K562 (cell line): ENCODE results near the gene FAAH. TPM values are rescaled to one million over a fixed set of nuclear protein-coding genes. Genes with fewer than 3 reads are reported as not detected.

Source experiments
- ATAC-seq: fragments of 200-7000 bp; cut with Tn5 transposase; 3 replicates; pipeline ENCODE4 v1.9.1; 2020; ENCODE audit warnings: moderate library complexity
- BruUV-seq: library from RNA; stranded (reverse); fragments of 400-500 nt; replicated peaks from 2 replicates; lab custom pipeline; 2021; lab: Mats Ljungman, UMichigan
- CTCF ChIA-PET: fragments of 300-600 bp; formaldehyde crosslinking; extraction: SDS; loops from one replicate; lab custom pipeline; 2021; ENCODE audit warnings: low intra/inter-chr PET ratio; lab: Yijun Ruan, JAX
- POLR2A ChIA-PET: fragments of 300-600, 350-650 bp; sonication (Branson Sonifier 250); formaldehyde crosslinking; extraction: SDS; loops from one replicate; lab custom pipeline; 2021; ENCODE audit warnings: antibody characterized with exemption, inconsistent platforms; lab: Yijun Ruan, JAX
- DNase-seq, 4 experiments: peaks; one replicate each; pipeline versions ENCODE4 v3.0.0 to v3.0.0-alpha.2; 2011 to 2018; ENCODE audit warnings: low spot score in 3 of 4, mixed read lengths in 3 of 4; ENCODE audit errors: extremely low read depth in 1 of 4
- FAIRE-seq: peaks from 2 replicates; lab custom pipeline; 2011; peaks lifted over from hg19 to GRCh38; lab: Jason Lieb, UNC
- H2AFZ ChIP-seq: 2 replicates; pipeline ENCODE4 v1.6.0; 2011; ENCODE audit warnings: low read depth, low read length, control low read depth, inconsistent platforms
- H3K27ac ChIP-seq: fragments of 200-600 bp; 3 replicates; pipeline ENCODE4 v1.8.0; 2011; ENCODE audit warnings: low read depth, mild to moderate bottlenecking, control low read depth, inconsistent platforms, low read length, moderate library complexity, mixed read lengths; ENCODE audit errors: extremely low read depth
- H3K27me3 ChIP-seq, 2 experiments: fragments of 300-600 bp in 1 of 2; 2 replicates in 1 of 2; 3 replicates in 1 of 2; pipeline versions ENCODE4 v1.6.0 to v1.8.0; 2011; ENCODE audit warnings: inconsistent platforms in 2 of 2, low read length in 2 of 2, mild to moderate bottlenecking in 1 of 2, mixed read lengths in 1 of 2, moderate library complexity in 1 of 2; ENCODE audit not compliant: control insufficient read depth in 2 of 2, insufficient read depth in 2 of 2
- H3K36me3 ChIP-seq: fragments of 300-600 bp; 3 replicates; pipeline ENCODE4 v1.8.0; 2011; ENCODE audit warnings: mild to moderate bottlenecking, low read length, inconsistent platforms; ENCODE audit not compliant: control insufficient read depth, insufficient read depth
- H3K4me1 ChIP-seq, 2 experiments: fragments of 200-600 bp in 1 of 2; replicated peaks in 1 of 2; 2 replicates in 1 of 2; 3 replicates in 1 of 2; pipeline versions ENCODE4 v1.5.1 to v1.8.0; 2011; ENCODE audit warnings: inconsistent platforms in 2 of 2, low read length in 2 of 2, mild to moderate bottlenecking in 1 of 2, mixed read lengths in 1 of 2, moderate library complexity in 1 of 2; ENCODE audit not compliant: control insufficient read depth in 2 of 2, insufficient read depth in 2 of 2
- H3K4me2 ChIP-seq: 2 replicates; pipeline ENCODE4 v1.6.1; 2011; ENCODE audit warnings: low read length, control low read depth, inconsistent platforms, mixed read lengths; ENCODE audit not compliant: insufficient read depth
- H3K4me3 ChIP-seq: fragments of 200-600 bp; sonication (generic), shearing (Covaris generic); 2 replicates; pipeline ENCODE4 v1.5.1; 2016; ENCODE audit warnings: control low read depth, inconsistent platforms
- H3K79me2 ChIP-seq: fragments of 200-600 bp; 3 replicates; pipeline ENCODE4 v1.8.0; 2011; ENCODE audit warnings: low read length, inconsistent platforms; ENCODE audit not compliant: control insufficient read depth, insufficient read depth
- H3K9ac ChIP-seq, 2 experiments: 2 replicates each; pipeline versions ENCODE4 v1.6.0 to v1.6.1; 2011; ENCODE audit warnings: low read depth in 2 of 2, low read length in 2 of 2, control low read depth in 1 of 2, inconsistent platforms in 1 of 2, mild to moderate bottlenecking in 1 of 2, mixed read lengths in 1 of 2; ENCODE audit not compliant: insufficient read depth in 1 of 2
- H3K9me1 ChIP-seq: one replicate; pipeline ENCODE4 v1.6.0; 2011; ENCODE audit warnings: inconsistent platforms, mild to moderate bottlenecking, low read length, moderate library complexity; ENCODE audit not compliant: control insufficient read depth, insufficient read depth
- H3K9me3 ChIP-seq: replicated peaks from 2 replicates; pipeline ENCODE4 v1.5.1; 2011; ENCODE audit warnings: low read depth, low read length, inconsistent platforms; ENCODE audit not compliant: control insufficient read depth, insufficient read depth
- H4K20me1 ChIP-seq: replicated peaks from 2 replicates; pipeline ENCODE4 v1.6.1; 2011; ENCODE audit warnings: low read length, inconsistent platforms, mixed read lengths; ENCODE audit not compliant: control insufficient read depth, insufficient read depth
- PHB ChIP-seq: fragments of 250-450 bp; sonication (Bioruptor Pico); IDR thresholded peaks from 2 replicates; pipeline ENCODE4 v1.5.0; 2021
- YY1 ChIP-seq, 3 experiments: IDR thresholded peaks; 2 replicates each; pipeline ENCODE4 v1.6.1; 2011; ENCODE audit warnings: low read length in 2 of 3, mild to moderate bottlenecking in 2 of 3, moderate library complexity in 2 of 3, borderline replicate concordance in 1 of 3, control low read depth in 1 of 3, low read depth in 1 of 3; ENCODE audit not compliant: insufficient read depth in 3 of 3, insufficient replicate concordance in 2 of 3, control insufficient read depth in 1 of 3, insufficient read length in 1 of 3; ENCODE audit errors: extremely low read depth in 1 of 3
- ZNF23 ChIP-seq: fragments of 250-450 bp; sonication (Bioruptor Pico); IDR thresholded peaks from 2 replicates; pipeline ENCODE4 v1.4.0; 2020; ENCODE audit warnings: mild to moderate bottlenecking
- WGBS: fragments of 100-300 bp; shearing (Covaris generic); methylation state at CpG from one replicate; pipeline ENCODE4 v1.1.6; 2016; ENCODE audit warnings: low coverage, mixed read lengths; ENCODE audit not compliant: insufficient coverage; ENCODE audit errors: missing lambda C conversion rate; 5-methylcytosine and 5-hydroxymethylcytosine counted together
- in situ Hi-C: fragments of 300-500 bp; cut with MboI; formaldehyde crosslinking; loops from 4 replicates; pipeline ENCODE4 v1.15.0; 2018; ENCODE audit warnings: inconsistent platforms, mixed read lengths
- intact Hi-C: fragments of 100-400 bp; cut with micrococcal nuclease; formaldehyde crosslinking; loops from 2 replicates; pipeline ENCODE4 v1.14.2; 2022
- polyA plus RNA-seq, 8 experiments: library from polyadenylated mRNA; depleted of rRNA in 4 of 8; stranded (reverse) in 5 of 8; unstranded in 3 of 8; fragments of >200 nt; fragmentation: Nextera tagmentation in 2 of 8; fragmentation: Illumina TruSeq in 1 of 8; extraction: Ambion mirVana in 2 of 8; extraction: Trizol in 1 of 8; gene quantifications; 2 replicates each; pipeline versions ENCODE4 v1.2.1 to v1.2.3, GENCODE V29; 2011 to 2014; ENCODE audit warnings: inconsistent platforms in 1 of 8, missing spikeins in 1 of 8
- total RNA-seq, 7 experiments: library from RNA; depleted of rRNA in 6 of 7; stranded (reverse); fragments of >200 nt in 6 of 7; fragmentation: Illumina TruSeq in 2 of 7; extraction: Trizol in 2 of 7; gene quantifications; 2 replicates each; pipeline versions ENCODE4 v1.2.1 to v1.2.3, GENCODE V29; 2011 to 2021; ENCODE audit warnings: low replicate concordance in 1 of 7
- TF ChIP-seq, protein P1 (sequence below): fragments of 250-450 bp; sonication (Bioruptor Pico); IDR thresholded peaks from 2 replicates; pipeline ENCODE4 v1.8.0; 2021; ENCODE audit warnings: borderline replicate concordance, mild to moderate bottlenecking, moderate library complexity; ENCODE audit not compliant: poor library complexity, severe bottlenecking
- TF ChIP-seq, protein P2 (sequence below), 2 experiments: fragments of 450-650 bp in 1 of 2; sonication (generic) in 1 of 2; formaldehyde crosslinking in 1 of 2; IDR thresholded peaks; 2 replicates each; pipeline versions ENCODE4 v1.7.1 to v1.9.0; 2016 to 2022; ENCODE audit warnings: inconsistent platforms in 1 of 2, mild to moderate bottlenecking in 1 of 2, missing genetic modification reagents in 1 of 2

The FAAH gene
- total and polyA plus RNA-seq, 9 of the 15 experiments (the other 6 are each of a cell fraction or from before 2014, with no cell fraction given), result 0.06 to 1.1 (median 0.32) TPM

DNA sequence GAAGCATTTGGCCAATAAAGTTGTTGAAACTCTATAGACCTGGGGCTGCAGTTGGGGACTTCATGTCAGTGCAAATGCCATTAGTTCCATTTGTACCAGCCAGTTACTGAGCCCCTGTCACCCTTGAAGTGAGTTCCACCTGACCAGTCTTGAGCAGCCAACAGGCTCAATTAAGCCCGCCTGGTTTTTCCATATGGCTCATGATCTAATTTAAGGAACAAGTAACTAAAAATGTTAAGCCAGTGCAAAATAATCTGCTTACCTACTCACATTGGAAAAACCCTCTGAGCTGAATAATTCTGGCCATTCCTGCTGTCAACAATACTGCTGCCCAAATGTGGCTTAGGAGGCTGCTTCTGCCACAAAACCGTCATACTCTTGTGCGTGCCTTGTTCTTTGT, 32.0 kb upstream of the FAAH start:
- Histone ChIP-seq H4K20me1 (no peaks in the 10 kb centered on the region), H3K79me2 (no peaks in the 10 kb centered on the region), H3K9me1 (no peaks in the 10 kb centered on the region), H3K4me3 (no peak overlapping the region), H3K9me3 (no peaks in the 10 kb centered on the region), H3K27me3 (no peaks in the 10 kb centered on the region), H3K9ac (no peak overlapping the region), H3K4me1 (no peaks in the 10 kb centered on the region), H3K36me3 (peaks cover 80% of the 10 kb centered on the region), H3K27ac (no peak overlapping the region), H2AFZ (no peak overlapping the region), H3K4me2 (no peak overlapping the region)
- 91% methylated on average over 3 of the region's 3 CpGs for WGBS
- DNase-seq, result no peak
- FAIRE-seq, result no peak
- BruUV-seq, result no TSS peak
- intact Hi-C loops, result no loop called here
- ATAC-seq, result no peak
- TF ChIP-seq, protein P1, sequence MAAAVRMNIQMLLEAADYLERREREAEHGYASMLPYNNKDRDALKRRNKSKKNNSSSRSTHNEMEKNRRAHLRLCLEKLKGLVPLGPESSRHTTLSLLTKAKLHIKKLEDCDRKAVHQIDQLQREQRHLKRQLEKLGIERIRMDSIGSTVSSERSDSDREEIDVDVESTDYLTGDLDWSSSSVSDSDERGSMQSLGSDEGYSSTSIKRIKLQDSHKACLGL, result no peak
- TF ChIP-seq, protein P2, sequence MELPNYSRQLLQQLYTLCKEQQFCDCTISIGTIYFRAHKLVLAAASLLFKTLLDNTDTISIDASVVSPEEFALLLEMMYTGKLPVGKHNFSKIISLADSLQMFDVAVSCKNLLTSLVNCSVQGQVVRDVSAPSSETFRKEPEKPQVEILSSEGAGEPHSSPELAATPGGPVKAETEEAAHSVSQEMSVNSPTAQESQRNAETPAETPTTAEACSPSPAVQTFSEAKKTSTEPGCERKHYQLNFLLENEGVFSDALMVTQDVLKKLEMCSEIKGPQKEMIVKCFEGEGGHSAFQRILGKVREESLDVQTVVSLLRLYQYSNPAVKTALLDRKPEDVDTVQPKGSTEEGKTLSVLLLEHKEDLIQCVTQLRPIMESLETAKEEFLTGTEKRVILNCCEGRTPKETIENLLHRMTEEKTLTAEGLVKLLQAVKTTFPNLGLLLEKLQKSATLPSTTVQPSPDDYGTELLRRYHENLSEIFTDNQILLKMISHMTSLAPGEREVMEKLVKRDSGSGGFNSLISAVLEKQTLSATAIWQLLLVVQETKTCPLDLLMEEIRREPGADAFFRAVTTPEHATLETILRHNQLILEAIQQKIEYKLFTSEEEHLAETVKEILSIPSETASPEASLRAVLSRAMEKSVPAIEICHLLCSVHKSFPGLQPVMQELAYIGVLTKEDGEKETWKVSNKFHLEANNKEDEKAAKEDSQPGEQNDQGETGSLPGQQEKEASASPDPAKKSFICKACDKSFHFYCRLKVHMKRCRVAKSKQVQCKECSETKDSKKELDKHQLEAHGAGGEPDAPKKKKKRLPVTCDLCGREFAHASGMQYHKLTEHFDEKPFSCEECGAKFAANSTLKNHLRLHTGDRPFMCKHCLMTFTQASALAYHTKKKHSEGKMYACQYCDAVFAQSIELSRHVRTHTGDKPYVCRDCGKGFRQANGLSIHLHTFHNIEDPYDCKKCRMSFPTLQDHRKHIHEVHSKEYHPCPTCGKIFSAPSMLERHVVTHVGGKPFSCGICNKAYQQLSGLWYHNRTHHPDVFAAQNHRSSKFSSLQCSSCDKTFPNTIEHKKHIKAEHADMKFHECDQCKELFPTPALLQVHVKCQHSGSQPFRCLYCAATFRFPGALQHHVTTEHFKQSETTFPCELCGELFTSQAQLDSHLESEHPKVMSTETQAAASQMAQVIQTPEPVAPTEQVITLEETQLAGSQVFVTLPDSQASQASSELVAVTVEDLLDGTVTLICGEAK (IDR thresholded peaks at IDR 0.05), result peak; percentile 64; the same call in 1 of the 2 replicates
- TF ChIP-seq, protein P2 (CRISPR knock-in tag; IDR thresholded peaks at IDR 0.05), result no peak
- TF ChIP-seq YY1 (IDR thresholded peaks at IDR 0.05; ENCODE audit: borderline replicate concordance in 1 of 3, control insufficient read depth in 1 of 3, extremely low read depth in 1 of 3, insufficient read depth in 3 of 3, insufficient read length in 1 of 3, insufficient replicate concordance in 2 of 3, low read depth in 1 of 3, low read length in 2 of 3) (no peak), ZNF23 (CRISPR knock-in tag) (no peak), PHB (CRISPR knock-in tag) (no peak)
- CTCF ChIA-PET, result no interaction called here
- in situ Hi-C loops, result no loop called here
- POLR2A ChIA-PET, result interaction anchor here (1.0 to 1.3 kb wide), 2 partner anchors 9 to 15 kb away, joined by 4 to 7 read pairs; no protein-coding TSS in a partner anchor
